GM19035 (cell line): ENCODE measurements around the gene ZNF750.

ENCODE experiments used
- ATAC-seq: cut with Tn5 transposase; IDR thresholded peaks from one replicate; pipeline ENCODE4 v1.9.1; 2021; ENCODE audit not compliant: unreplicated experiment

The ZNF750 gene

DNA sequence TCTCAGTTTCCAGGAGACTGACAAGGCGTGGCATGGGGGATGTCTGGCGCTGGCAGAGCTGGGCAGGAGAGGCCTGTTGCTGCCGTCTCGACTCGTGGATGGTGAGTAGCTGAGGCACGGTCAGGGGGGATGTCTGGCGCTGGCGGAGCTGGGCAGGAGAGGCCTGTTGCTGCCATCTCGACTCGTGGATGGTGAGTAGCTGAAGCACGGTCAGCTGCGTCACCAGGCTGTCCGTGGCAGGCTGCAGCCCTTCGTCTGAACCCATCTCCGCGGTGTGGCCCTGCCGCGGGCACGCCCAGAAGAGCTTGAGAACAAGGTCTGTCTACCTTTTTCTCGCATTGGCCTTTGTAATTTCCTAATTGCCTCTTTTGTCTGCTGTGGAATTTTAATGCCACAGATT is 25.0 kb downstream of the ZNF750 start:
- no peak for ATAC-seq

GRCh38 chr17:82813299-82814051 is 26.3 kb downstream of the ZNF750 start:
- ATAC-seq, result no peak

- ATAC-seq, result no peak
Measured at GRCh38 chr17:82812601-82813000, 27.2 kb downstream of the ZNF750 start.

- ATAC-seq, result no peak
Measured at GRCh38 chr17:82812058-82812457, 27.8 kb downstream of the ZNF750 start.

DNA sequence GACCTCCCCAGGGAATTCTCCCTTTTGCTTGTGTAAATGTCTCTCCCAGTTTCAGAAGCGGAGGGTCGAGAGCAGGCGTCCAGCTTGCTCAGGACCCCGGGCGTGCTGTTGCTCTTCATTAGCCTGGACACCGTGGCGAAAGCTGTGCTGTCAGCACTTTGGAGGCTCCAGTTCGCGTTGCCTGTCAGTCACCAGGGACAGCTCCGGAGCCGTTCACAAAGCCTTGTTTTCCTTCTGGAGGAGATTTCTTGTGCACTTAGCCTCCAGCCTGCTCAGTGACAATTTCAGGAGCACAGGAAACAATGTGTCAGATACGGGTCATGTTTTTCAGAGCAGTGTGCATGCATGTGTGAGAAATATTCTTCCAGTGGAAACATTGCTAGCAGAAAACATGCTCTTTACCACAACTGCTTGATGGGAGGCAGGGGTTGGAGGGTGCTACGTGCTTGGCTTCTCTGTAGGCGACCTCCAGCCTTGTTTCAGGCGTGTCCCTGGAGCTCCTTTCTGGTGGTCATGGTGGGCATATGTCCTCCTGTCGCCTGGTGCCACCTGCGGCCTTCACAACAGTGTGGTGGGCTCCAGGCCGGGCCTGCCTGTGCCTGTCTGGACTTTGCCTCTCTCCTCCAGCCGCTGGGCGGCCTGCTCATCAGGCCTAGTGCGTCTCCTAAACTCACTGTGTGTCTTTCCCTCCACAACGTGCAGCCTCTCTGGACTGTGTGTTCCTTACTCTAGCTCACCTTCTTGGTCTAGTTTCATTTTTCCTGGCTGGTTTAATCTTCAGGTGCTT is 29.0 kb downstream of the ZNF750 start:
- ATAC-seq, result no peak

GRCh38 chr17:82808921-82809905 is 30.6 kb downstream of the ZNF750 start:
- no peak for ATAC-seq

DNA sequence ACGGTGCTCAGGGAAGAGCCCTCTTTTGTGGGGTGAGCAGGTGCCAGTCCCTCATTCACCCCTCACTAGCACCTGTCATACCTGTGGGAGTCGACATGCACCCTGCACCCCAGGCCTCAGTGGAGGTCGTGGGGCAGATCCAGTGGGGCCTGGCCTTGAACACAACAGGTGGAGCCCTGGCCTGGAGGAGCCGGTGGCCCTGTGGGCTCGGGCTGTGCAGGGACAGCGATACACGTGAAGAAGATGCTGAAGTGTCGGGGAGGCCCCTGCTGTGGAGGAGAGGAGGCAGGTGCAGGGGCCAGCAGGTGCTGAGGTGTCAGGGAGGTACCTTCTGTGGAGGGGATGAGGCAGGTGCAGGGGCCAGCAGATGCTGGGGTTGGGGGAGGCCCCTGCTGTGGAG is 31.8 kb downstream of the ZNF750 start:
- ATAC-seq, result no peak

- no peak for ATAC-seq
Measured at GRCh38 chr17:82807562-82807961, 32.3 kb downstream of the ZNF750 start.

DNA sequence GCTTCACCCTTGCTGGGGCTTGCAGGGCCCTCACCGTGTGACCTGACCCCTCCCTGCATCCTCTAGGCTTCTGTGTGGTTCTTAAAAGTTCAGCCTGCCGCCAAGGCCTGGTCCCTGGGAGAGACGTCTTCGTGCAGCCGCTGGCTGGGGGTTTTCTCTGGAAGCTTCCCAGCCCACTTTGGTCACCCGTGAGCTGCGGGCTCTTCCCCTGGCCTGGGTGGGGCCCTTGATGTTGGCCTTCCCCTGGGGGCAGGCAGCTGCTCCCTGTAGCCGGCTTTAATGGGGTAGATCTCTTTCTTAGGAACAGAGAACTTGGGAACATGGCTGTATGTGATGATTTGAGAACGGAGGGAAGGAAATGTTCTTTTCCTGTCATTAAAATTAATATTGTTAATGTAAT is 32.7 kb downstream of the ZNF750 start:
- ATAC-seq, result no peak

- ATAC-seq, result no peak
Measured at GRCh38 chr17:82806645-82807044, 33.2 kb downstream of the ZNF750 start.

DNA sequence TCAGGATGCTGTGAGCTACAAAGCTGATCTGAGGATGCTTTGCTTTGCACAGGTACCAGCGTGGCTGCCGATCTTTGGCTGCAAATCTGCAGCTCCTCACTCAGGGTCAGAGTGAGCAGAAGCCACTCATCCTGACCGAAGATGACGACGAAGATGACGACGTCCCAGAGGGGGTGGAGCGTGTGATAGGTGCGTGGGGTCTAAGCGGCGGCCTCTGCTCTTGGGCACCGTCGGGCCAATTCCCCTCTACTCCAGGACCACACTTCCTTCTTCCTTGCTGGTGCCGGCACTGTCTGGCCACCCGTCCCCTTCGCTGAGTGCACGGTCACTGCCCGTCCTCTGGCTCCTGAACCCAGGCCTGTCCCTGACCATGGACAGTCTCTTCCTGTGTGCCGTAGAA is 34.0 kb downstream of the ZNF750 start:
- no peak for ATAC-seq

DNA sequence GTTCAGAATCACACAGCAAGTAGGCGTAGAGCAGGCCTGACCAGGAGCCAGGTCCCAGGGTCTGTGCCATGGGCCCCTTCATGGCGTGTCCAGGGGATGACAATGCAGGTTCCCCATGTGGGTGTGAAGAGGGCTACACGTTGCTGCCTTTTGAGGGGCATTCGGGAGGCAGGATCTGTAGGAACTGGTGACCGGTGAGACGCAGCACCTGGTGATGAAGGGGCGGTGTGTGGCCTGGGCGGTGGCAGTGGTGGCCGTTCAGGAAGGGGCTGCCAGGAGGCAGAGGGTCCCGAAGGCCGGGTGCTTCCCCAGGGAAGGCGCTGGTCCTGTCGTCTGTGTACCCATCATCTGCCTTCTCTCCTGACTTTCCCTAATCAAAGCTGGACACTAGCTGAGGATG is 34.6 kb downstream of the ZNF750 start:
- no peak for ATAC-seq

DNA sequence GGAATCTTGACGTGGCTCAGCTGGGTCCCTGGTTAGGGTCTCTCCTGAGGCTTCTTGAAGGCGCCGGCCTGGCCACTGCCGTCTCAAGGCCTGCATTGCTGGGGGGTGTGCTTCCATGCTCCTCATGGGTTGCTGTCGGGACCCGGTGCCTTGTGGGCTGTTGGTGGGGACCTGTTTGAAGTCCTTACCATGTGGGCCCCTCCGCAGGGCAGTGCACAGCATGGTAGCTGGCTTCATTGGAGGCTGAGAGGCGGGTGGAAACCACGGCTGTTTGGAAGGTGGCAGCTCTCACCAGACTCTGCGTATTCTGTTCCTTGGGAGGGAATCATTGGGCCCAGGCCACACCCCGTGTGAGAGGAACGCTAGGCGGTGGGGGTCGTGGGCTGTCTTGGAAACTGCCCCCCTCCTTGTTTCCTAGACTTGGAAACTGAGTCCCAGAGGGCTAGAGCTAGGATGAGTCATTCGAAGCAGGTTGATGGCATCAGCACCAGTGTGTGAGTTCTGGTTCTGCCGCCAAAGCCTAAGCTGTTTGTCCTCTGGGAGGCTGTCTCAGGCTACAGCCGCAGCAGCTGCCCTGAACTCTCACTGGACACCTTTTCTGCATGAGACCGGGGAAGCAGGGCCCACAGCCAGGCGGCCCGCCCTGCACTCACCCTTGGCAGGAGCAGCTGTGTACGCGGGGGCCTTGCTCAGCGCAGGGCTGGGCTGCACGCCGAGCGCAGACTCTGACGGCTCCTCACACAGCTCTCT is 35.2 kb downstream of the ZNF750 start:
- no peak for ATAC-seq

- ATAC-seq, result no peak
Measured at GRCh38 chr17:82803606-82804005, 36.2 kb downstream of the ZNF750 start.

GRCh38 chr17:82803185-82803584 is 36.6 kb downstream of the ZNF750 start:
- ATAC-seq, result no peak

DNA sequence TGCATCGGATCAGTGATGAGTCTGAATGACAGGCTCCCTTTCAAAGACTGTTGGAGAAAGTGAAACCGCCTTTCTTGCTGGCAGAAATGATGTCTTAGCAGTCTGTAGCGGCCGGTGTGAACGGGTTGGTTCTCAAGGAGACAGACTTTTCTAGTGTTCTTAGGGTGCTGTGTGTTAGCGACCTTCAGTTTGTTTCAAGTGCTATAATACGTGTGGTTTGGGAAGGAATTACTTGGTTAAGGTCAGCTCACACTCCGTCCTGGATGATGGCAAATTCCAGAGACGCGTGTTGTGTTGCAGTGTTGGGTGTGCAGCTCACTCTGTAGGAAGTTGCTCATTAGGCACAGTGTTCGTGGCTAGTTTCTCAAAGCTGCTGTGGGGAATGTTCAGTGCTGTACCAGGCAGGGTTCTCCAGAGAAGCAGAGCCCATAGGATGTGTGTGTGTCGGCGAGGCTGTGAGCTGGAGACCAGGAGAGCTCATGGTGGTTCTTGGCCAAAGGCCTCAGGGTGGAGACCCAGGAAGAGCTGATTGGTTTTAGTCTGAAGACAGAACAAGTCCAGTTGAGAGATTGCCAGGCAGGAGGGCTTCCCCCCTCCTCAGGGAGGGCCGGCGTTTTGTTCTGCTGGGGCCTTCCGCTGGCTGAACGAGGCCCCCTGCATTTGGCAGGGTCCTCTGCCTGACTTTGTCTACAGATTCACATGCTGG is 37.6 kb downstream of the ZNF750 start:
- ATAC-seq, result no peak

- no peak for ATAC-seq
Measured at GRCh38 chr17:82801377-82801970, 38.3 kb downstream of the ZNF750 start.

DNA sequence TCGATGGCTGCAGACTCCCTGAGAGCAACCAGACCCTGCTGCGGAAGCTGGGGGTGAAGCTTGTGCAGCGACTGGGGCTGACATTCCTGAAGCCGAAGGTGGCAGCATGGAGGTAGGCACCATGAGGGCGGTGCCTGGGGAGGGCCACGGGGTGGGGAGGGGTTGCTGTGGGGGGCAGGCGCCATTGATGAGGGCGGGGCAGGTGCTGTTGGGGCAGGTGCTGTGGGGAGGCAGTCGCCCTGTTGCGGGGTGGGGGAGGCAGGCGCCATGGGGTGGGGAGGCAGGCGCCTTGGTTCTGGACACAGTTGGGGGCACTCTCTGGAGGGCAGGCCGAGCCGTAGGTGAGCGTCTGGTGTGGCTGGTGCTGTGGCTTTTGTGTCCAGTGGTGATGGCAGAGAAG is 38.9 kb downstream of the ZNF750 start:
- no peak for ATAC-seq

GRCh38 chr17:82799591-82799990 is 40.2 kb downstream of the ZNF750 start:
- ATAC-seq, result no peak

DNA sequence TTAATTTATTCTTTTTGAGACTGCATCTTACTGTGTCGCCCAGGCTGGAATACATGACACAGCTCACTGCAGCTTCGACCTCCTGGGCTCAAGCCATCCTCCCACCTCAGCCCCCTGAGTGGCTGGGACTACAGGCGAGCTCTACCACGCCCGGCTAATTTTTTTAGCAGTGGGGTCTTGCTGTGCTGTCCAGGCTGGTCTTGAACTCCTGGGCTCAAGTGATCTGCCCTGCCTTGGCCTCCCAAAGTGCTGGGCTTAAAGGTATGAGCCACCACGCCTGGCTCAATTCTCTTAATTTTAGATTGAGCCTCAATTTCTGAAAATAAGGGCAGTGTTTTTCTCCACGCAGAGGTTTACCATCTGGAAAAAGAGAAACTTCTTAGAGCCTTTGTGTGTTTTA is 41.1 kb downstream of the ZNF750 start:
- no peak for ATAC-seq
